Vagina (tissue), 2 donors: ENCODE data around the gene NRARP.

Experiments
- CTCF ChIP-seq, 3 experiments: fragments of 450-650 bp in 2 of 3; fragments of 200-600 bp in 1 of 3; sonication (generic) in 1 of 3; IDR thresholded peaks; one replicate each; pipeline ENCODE4 v1.5.1; 2017 to 2019; ENCODE audit warnings: antibody characterized with exemption in 3 of 3, mild to moderate bottlenecking in 2 of 3, moderate library complexity in 2 of 3
- POLR2A ChIP-seq, 2 donors: fragments of 450-650 bp; IDR thresholded peaks; one replicate each; pipeline ENCODE4 v1.6.1; 2017; ENCODE audit warnings: antibody characterized with exemption in 2 of 2, mild to moderate bottlenecking in 2 of 2, moderate library complexity in 2 of 2
- POLR2AphosphoS5 ChIP-seq, 2 donors: sonication (generic); formaldehyde crosslinking; IDR thresholded peaks; one replicate each; pipeline ENCODE4 v1.9.0; 2017; ENCODE audit warnings: antibody characterized with exemption in 2 of 2, mild to moderate bottlenecking in 2 of 2, low read depth in 1 of 2; ENCODE audit not compliant: insufficient read depth in 1 of 2

- no peak for TF ChIP-seq CTCF (IDR thresholded peaks at IDR 0.05)
- TF ChIP-seq POLR2A (IDR thresholded peaks at IDR 0.05) = no peak
- peak in 1 of 2 donors; percentile 24 for TF ChIP-seq POLR2AphosphoS5 (IDR thresholded peaks at IDR 0.05; ENCODE audit: insufficient read depth in 1 of 2, low read depth in 1 of 2)
Measured at GRCh38 chr9:137296670-137297664, 5.1 kb downstream of the NRARP start.
